Stimulated activated CD4-positive, alpha-beta T cell treated with anti-CD3 and anti-CD28 coated beads, Interleukin-4, amount 100 ng/mL, for 4 hours (primary cell): Measurements from ENCODE around the gene CCDC187.
"Not testable (repeated sequence)": the region's sequence is repeated elsewhere in the genome, so short reads cannot be mapped to it uniquely, and the experiment has no call there.

Experiments
- DNase-seq, 2 experiments: peaks; one replicate each; pipeline ENCODE4 v3.0.0-alpha.2; 2020

CCDC187 gene

GRCh38 chr9:136326761-136327303 is 22.9 kb upstream of the CCDC187 start:
- no peak for DNase-seq

- no peak for DNase-seq
Measured at GRCh38 chr9:136326061-136326760, 22.3 kb upstream of the CCDC187 start.

GRCh38 chr9:136325358-136325757 is 21.5 kb upstream of the CCDC187 start:
- DNase-seq, result no peak

- DNase-seq, result no peak
Measured at GRCh38 chr9:136324501-136325300, 20.8 kb upstream of the CCDC187 start.

GRCh38 chr9:136323371-136323789 is 19.5 kb upstream of the CCDC187 start:
- no peak for DNase-seq

- no peak for DNase-seq
Measured at GRCh38 chr9:136322756-136323330, 18.9 kb upstream of the CCDC187 start.

GRCh38 chr9:136321561-136321960 is 17.7 kb upstream of the CCDC187 start:
- no peak for DNase-seq

GRCh38 chr9:136320972-136321371 is 17.1 kb upstream of the CCDC187 start:
- DNase-seq, result not testable (repeated sequence)

GRCh38 chr9:136319955-136320354 is 16.1 kb upstream of the CCDC187 start:
- DNase-seq, result not testable (repeated sequence)

GRCh38 chr9:136319244-136319643 is 15.3 kb upstream of the CCDC187 start:
- not testable (repeated sequence) for DNase-seq

GRCh38 chr9:136318776-136319241 is 14.9 kb upstream of the CCDC187 start:
- no peak for DNase-seq

GRCh38 chr9:136318111-136318775 is 14.3 kb upstream of the CCDC187 start:
- DNase-seq, result no peak

GRCh38 chr9:136317695-136318094 is 13.8 kb upstream of the CCDC187 start:
- no peak for DNase-seq

- DNase-seq, result no peak
Measured at GRCh38 chr9:136316896-136317676, 13.2 kb upstream of the CCDC187 start.

- no peak for DNase-seq
Measured at GRCh38 chr9:136316271-136316751, 12.4 kb upstream of the CCDC187 start.

- no peak for DNase-seq
Measured at GRCh38 chr9:136314944-136315343, 11.1 kb upstream of the CCDC187 start.

GRCh38 chr9:136314056-136314416 is 10.1 kb upstream of the CCDC187 start:
- DNase-seq, result no peak

- no peak for DNase-seq
Measured at GRCh38 chr9:136313111-136314055, 9.5 kb upstream of the CCDC187 start.

- DNase-seq, result peak; percentile 44 to 46
Measured at GRCh38 chr9:136312436-136312835, 8.5 kb upstream of the CCDC187 start.

GRCh38 chr9:136312009-136312375 is 8.1 kb upstream of the CCDC187 start:
- DNase-seq, result no peak
